Measurements from ENCODE around the gene INTS13.
A peak's percentile ranks its signal among the peaks of the same experiment; 100 is the strongest.
"Not testable (repeated sequence)": the region's sequence is repeated elsewhere in the genome, so short reads cannot be mapped to it uniquely, and the experiment has no call there.

The INTS13 gene, protein sequence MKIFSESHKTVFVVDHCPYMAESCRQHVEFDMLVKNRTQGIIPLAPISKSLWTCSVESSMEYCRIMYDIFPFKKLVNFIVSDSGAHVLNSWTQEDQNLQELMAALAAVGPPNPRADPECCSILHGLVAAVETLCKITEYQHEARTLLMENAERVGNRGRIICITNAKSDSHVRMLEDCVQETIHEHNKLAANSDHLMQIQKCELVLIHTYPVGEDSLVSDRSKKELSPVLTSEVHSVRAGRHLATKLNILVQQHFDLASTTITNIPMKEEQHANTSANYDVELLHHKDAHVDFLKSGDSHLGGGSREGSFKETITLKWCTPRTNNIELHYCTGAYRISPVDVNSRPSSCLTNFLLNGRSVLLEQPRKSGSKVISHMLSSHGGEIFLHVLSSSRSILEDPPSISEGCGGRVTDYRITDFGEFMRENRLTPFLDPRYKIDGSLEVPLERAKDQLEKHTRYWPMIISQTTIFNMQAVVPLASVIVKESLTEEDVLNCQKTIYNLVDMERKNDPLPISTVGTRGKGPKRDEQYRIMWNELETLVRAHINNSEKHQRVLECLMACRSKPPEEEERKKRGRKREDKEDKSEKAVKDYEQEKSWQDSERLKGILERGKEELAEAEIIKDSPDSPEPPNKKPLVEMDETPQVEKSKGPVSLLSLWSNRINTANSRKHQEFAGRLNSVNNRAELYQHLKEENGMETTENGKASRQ

DNA sequence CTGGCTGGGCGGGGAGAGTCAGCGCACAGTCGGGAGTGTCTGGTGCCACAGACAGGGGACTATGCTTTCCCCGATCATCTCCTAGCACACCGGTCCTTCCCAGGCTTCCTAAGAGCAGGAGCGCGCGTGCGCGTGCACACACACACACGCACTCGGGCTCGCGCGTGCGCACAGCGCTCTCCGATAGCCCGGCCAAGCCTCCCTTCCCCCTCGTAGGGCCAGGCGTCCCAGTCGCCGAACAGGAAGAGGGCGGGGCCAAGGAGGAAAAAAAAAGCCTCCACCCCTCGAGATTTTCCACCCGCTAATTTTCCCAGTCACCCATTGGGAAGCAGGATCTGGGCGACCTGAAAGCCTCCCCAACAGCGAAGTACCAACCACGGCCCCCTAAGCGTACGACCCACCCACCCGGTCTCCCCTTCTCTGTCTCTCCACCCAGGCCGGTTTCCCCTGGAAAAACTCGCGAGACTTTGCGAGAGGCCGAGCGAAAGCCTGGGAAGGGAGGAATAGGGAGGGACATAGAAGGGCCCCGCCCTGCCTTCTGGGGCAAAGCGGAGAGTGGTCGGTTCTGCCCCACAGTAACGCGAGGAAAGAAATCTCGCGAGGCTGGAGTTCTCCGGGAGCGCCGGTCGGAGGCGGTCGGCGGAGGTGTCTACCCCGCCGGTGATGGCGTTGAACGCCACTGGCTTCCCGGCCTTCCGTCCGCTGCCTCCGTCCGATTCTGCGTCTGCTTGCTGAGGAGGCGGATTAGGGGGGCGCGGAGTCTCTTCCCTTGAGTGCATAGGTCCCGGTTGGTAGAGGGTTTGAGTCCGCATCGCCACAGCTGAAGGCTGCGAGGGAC lies at the start of gene INTS13, which contains the start of gene FGFR1OP2:
Gene INTS13, minus strand, starts transcription at position 119 of the 838 bp plus-strand sequence. CDS start 1,178 bp downstream, outside the sequence.
Gene FGFR1OP2, plus strand, starts transcription at position 608 of the 838 bp plus-strand sequence. CDS start 15,689 bp downstream, outside the sequence.
- peak; percentile 98 to 99 for DNase-seq

DNA sequence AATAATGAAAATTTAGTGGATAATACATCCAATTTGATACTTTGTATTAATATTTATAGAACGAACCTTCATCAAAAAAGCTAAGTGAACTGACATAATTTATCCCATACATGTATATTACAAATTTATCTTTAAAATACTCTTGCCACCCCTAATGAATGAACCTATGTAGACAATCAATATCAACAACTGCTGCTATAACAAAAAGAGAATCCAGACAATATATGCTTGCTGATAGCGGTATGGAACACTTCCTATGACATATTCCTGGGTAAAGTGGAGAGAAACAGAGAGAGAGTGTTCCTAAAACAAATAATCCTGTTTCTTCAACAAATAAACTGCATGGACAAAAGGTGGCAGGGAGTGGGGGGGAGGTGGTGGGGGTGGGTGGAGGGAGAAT lies 45.1 kb upstream of the INTS13 start:
- no peak for DNase-seq

DNA sequence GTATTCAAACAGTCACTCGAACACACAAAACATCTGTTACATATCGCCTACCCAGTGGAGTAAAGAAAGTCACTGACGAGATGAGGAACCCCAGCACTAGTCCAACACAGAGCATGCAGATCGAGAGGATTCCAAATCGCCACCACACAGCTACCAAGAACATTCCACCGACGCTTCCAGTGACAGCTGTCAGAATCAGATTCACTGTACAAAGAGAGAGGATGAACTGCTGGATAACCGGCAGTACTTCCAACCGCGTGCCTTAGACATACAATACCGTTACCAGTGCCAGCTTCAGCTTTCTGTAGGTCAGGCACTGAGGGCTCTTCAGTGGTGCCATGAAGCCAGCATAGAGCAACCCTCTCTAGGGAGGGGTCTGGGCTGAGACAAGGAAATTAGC lies 42.0 kb upstream of the INTS13 start:
- DNase-seq, result no peak

DNA sequence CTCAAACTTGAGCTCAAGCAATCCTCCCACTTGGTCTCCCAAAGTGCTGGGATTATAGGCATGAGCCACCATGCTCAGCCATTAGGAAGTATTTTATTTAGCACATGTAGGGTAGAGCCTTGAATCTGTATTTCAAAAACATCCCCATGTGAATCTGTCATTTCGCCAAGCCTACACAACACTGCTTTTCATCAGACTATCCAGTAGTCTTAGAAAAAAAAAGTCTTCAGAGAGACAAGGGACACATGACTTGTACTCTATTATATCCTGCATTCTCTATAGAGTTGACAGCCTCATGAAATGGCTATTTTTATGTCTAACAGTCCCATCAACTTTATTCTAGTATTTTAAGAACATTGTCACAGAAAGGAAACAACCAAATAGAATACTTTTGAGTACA lies 41.0 kb upstream of the INTS13 start:
- DNase-seq, result peak in 1 of 2 donors; percentile 9

DNA sequence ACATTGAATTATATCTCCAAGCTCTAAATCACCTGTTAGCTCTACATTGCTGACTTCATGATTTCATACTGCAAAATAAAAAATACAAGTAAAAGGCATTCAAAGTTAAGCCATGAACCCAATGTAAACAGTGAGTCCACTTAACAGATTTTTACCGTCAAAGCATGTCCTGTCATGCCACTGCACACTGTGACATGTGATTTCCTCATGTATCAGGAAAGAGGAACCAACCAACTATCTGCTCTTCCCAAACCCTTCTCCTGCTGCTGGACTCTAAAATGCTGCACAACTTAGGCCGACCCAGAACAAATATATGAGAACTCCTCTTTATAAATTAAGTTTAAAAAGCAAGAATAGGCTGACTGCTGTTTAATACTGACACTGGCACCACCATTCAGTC lies 38.9 kb upstream of the INTS13 start:
- no peak for DNase-seq

DNA sequence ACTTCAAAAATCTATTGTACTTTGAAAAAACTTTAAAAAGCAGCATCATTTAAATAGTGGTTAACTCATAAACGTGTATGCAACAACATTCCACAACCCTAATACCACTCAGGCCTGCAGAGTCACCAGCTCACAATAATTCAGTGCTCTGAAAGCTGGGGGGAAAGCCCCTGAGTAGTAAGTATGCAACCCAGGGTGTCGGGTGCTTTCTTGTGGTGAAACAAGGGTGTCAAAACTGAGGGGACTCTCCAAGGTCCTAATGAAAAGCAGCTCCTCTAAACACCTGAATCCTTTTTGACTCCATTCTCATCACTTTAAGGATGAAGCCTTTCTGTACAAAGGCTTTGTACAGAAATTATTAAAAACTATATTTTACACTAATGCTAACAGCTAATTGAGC lies 34.2 kb upstream of the INTS13 start:
- DNase-seq, result no peak

DNA sequence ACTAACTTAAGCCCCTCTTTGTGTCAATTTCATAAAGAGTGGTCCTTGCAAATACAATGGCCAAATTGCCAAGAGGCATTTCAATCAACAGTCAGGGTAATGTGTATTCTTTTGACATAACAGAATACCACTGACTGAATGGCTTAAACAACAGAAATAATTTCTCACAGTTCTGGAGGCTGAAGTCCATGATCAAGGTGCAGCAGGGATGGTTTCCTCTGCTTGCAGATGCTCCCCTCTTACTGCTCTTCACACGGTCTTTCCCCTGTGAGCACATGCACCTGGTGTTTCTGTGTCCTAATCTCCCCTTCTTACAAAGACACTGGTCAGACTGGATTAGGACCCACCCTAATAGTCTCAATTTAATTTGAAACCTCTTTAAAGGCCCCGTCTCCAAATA lies 32.4 kb upstream of the INTS13 start:
- DNase-seq, result no peak

DNA sequence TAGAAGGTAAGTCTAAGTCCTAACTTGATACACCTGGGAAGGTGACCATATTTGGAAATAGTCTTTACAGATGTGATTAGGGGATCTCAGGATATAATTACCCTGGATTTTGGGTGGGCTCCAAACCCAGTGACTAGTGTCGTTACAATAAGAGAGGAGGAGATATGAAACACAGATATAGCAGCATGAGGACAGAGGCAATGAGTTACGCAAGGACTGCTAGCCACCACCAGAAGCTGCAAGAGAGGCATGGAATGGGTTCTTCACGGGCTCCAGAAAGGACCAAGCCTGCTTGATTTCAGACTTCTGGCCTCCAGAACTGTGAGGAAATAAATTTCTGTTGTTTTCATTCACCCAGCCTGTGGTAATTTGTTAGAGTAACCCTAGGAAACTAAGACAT lies 29.1 kb upstream of the INTS13 start:
- DNase-seq, result no peak

DNA sequence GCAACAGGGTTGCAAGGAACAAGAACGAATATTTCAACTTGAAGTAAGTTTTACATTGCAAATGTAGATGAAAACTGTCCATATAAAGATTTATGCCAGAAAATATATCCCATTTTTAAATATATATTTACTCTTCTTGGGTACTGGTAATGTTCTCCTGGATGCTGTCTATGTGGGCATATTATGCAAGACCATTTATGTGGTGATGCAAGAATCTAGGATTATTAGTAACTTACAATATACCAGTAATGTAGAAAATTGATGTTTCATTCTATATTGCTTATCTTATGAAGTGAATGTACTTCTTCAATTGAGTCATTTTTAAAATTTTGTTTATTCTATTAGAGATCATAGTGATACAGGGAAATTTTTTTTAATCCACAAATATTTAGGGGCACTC lies 25.6 kb upstream of the INTS13 start:
- DNase-seq, result no peak

DNA sequence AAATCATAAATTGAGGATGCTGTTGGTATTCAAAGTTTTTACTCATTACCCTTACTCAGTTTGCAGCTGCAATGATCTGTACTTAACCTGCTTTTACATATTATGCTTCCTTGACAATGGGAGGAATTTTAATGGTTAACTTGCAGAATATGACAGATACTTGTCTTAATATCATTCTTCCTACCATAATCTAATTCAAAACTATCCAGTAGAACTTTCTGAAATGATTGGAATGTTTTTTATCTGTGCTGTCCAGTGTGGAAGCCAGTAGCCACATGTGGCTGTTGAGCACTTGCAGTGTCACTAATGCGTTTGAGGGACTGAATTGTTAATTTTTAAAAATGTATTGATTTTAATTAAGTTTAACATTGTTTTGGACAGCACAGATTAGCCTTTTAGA lies 24.0 kb upstream of the INTS13 start:
- no peak for DNase-seq

DNA sequence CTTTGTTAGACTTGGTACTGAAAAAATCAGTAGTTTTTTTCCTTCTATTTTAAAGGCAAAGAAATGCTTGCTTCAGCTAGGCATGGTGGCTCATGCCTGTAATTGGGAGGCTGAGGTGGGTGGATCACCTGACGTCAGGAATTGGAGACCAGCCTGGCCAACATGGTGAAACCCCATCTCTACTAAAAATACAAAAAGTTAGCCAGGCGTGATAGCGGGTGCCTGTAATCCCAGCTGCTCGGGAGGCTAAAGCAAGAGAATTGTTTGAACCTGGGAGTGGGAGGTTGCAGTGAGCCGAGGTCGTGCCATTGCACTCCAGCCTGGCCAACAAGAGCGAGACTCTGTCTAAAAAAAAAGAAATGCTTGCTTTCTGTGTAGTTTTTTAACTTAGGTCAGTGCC lies 23.6 kb upstream of the INTS13 start:
- DNase-seq, result not testable (repeated sequence)

DNA sequence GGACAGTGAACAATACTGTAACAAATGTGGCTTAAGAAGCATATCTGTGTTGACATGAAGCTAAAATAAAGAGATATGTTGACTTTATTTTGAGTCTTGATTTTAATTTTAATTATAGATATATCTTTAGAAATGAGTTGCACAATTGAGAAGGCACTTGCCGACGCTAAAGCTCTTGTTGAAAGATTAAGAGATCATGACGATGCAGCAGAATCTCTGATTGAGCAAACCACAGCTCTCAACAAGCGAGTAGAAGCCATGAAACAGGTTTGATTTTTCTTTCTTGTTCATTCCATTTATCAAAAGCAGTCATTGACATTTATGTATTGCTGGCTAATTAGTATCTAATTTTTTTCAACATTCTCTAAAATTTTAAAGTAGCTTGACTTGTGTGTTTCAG lies 16.2 kb upstream of the INTS13 start:
- DNase-seq, result no peak

DNA sequence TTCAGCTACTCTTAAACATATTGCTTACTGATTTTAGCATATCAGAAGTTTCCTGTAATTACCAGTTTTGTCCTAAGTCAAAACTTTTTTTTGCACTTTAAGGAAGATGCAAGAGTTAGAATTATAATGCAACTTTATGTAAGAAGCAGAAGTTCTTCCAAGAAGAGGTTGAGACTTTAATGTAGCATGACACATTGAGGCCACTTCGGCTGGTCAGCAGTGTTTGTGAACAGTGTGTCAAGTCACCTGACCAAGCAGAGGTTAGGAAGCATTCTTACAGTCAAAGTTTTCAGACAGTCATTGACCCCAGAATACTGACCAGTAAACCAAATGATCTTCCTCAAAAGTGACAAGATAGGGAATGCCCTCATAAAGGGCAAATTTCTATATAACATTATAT lies 15.7 kb upstream of the INTS13 start:
- no peak for DNase-seq

DNA sequence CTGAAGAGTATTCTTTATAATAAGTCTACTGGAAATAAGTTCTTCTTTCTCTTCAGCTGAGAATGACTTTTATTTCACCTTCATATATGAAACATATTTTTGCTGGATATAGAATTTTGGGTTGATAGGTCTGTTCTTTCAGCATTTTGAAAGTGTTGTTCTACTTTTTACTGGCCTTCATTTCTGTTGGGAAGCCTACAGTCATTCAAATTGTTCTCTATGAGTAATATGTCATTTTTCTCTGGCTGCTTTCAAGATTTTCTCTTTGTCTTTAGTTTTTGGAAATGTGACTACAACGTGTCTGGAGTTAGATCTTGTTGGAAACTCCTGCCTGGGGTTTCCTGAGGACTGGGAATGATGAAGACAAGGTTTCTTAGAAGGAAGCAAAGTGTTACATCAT lies 10.5 kb upstream of the INTS13 start:
- no peak for DNase-seq

DNA sequence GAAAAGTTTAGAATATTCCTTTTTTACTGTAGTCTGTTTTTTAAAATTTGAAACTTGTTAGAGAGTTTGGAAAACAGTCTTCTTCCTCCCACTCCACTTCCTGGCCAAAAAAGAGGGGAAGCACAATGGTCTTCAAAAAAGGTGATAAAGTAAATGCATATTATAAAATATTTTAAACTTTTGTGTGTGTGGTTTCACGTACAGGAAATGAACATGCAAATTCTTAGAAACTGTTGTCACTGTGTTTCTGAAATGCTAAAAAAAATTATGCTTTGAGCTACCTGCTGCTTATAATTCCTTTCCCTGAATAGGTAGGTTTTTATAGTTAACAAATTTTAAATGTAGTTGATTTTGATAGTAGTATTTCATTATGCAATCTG lies 3.4 kb upstream of the INTS13 start:
- no peak for DNase-seq

DNA sequence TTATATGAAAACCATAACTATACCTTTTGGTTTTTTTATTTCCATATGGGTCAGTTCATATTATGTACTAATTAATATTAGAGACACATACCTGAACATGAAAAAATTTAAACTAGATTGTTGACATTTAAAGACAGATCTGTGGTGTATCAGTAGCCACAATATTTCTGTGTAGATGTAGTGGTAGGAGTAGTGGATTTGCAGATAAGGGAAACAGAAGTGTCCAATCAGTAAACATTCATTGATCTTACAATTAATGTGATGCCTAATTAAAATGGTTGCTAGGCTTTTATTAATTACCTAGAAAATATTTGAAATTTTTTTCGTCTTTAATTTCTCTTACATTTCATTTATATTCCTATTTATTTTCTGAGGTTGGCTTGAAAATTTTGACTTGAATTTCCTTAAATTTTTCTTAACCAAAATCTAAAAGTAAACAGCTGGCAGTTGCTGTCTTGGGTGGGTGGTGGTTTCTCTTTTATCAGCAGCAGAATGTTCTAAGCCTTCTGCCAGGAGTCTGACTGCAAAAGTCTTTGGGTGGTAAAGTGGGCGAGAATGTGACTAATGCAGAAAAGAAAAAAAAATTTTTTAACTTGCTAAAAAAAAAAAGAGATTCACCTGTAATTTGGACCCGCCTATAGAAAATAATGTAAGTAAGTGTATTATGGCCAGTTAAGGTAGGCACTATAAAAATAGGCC lies 2.9 kb upstream of the INTS13 start:
- no peak for DNase-seq

DNA sequence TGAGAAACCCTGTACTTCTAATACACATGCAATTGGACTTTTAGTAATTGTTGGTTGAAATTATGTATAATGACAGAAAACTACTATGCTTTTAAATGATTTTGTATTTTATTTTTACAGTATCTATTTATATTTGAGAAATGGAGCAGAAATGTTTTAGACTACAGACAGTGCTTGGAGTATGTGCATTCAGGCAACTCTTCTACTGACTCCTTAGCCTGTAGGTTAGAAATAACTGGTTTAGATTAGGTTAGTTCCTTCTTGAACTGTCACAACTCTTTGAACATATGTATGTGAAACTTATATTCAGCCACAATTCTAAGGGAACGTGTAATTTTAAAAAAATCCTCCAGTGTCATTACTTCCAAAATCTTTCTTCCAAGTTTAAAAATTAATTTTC lies 2.2 kb upstream of the INTS13 start:
- DNase-seq, result no peak

DNA sequence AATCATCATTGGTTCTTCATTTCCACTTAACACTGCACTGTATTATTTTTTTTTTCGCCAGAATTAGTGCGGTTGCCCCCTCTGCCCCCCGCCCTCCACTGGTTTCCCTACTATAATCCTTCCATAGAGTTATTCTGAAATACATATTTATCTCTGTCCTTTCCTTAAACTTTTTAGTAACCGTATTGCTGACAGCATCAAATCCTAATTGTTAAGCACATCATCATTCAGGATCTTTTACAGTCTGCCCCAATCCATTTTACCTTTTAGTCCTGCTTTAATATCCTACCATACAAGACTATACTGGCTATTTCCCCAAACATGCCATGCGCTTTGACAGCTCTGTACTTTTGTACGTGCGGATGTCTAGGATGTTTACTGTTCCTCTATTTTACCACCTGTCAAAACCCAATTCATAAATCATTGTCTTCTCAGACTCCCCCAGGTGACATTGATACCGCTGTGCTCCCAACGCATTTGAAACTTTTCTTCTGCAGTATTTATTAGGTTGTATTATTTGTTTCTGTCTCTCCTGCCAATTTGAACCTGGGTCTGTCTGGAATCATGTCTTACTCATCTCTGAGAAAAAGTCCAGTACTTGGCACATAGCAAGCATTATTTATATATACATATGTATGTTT lies 1.5 kb upstream of the INTS13 start:
- no peak for DNase-seq

DNA sequence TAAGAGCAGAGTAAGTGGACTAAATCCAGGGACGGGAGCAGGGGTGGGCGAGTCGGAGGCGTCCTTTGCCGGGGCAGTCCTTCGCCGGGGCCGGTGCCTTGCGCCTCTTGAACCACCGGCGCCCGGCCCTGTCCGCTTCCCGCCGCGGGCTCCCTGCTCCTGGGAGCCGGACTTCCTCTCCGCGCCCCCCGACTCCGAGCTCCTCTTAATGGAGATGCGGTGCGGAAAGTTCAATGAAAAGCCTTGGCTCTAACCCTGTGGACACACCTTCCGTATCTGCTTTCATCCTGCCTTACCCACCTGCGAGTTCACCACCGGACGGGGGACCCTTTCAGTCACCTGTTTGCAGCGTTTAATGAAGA lies 901 bp upstream of the INTS13 start:
- DNase-seq, result no peak

DNA sequence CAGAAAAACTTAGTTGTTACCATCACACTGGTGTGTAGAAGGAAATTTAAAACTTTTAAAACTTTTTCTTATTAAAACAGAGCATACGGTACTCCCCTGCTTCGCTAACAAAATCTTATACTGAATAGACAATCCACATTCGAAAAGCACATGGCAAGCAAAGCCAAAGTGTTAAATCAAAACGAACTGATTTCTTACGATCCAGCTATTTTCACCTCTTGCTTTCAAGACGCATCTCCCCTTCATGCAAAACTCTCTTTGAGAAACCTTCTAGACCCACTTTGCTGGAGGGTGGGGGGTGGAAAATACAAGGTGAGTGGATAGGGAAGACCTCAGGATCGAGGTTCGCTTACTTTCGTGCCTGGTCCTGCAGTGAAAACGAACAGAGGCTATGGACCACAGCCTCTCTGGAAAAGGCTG lies 328 bp downstream of the INTS13 start:
- DNase-seq, result no peak

DNA sequence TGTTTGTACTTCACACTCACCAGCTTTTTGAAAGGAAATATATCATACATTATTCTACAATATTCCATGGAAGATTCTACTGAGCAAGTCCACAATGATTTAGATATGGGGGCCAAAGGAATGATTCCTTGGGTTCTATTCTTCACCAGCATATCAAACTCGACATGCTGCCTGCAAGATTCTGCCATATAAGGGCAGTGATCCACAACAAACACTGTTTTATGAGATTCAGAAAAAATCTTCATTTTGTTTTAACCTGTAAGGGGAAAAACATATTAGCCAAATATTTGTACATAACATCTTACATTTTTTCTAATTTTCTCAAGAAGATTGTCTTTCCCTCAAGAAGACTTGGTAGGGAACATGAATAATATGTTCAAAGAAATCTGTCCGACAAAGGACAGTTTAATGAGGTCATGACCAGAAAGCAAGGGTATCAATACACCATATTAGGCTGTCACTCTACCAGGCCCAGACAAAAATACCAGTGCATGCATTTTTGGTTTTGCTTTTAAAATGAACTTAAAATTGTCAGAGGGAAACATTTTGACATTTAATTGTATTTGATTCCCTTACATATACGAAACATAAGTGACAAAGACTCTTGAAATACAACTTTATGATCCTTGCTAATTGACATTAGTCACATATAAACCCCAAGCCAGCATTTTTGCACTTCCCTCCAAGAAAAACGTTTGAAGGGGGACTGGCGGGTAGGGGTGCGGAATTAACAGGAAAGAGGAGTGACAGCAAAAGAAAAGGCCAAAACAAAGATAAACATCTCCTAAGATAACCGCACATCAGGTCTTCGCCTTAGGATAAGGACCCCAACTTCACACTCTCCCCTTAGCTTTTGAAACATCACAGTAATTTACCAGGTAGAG lies 980 bp downstream of the INTS13 start:
- no peak for DNase-seq

All from hippocampal formation (tissue), 2 donors.